ENCODE results near the gene RPL35A. TPM values are rescaled to one million over a fixed set of nuclear protein-coding genes. Genes with fewer than 3 reads are reported as not detected.
"Not testable (repeated sequence)": the region's sequence is repeated elsewhere in the genome, so short reads cannot be mapped to it uniquely, and the experiment has no call there.

Gene RPL35A
- polyA plus RNA-seq, 2 of the 4 experiments (the other 2 are of a cell fraction), result 930 to 1,060 TPM

GRCh38 chr3:197961582-197961945 lies 11.6 kb downstream of the RPL35A start:
- DNase-seq (ENCODE audit: low read depth in 1 of 2, low spot score in 1 of 2) (no peak), ATAC-seq (no peak), FAIRE-seq (no peak)
- no peak overlapping the region for H3K4me3 ChIP-seq
- H3K4me2 ChIP-seq, result no peak overlapping the region; the same call in 2 of the 3 replicates
- ChIA-PET POLR2A (no interaction called here), CTCF (interaction anchor here (1.1 kb wide), 1 partner anchor 9 kb away, joined by 3 read pairs; no protein-coding TSS in a partner anchor)
- 89% methylated on average over 9 of the region's 9 CpGs for WGBS (ENCODE audit: missing lambda C conversion rate)
- H3K9me3 ChIP-seq, result no peaks in the 10 kb centered on the region
- no peak overlapping the region for H3K27ac ChIP-seq
- peaks cover 10% of the 10 kb centered on the region; the same call in 2 of the 3 replicates for H3K4me1 ChIP-seq
- no peak for TF ChIP-seq E2F6 (IDR thresholded peaks at IDR 0.05; ENCODE audit: borderline replicate concordance, low read depth)

- peaks cover 10% of the 10 kb centered on the region; the same call in 2 of the 3 replicates for H3K4me1 ChIP-seq
- ATAC-seq (no peak), FAIRE-seq (no peak), DNase-seq (ENCODE audit: low read depth in 1 of 2, low spot score in 1 of 2) (no peak)
- H3K4me2 ChIP-seq, result no peak overlapping the region
- no peak overlapping the region for H3K27ac ChIP-seq
- WGBS (ENCODE audit: missing lambda C conversion rate), result 89% methylated on average over 5 of the region's 5 CpGs
- ChIA-PET POLR2A (no interaction called here), CTCF (no interaction called here)
- TF ChIP-seq NPAS2 (CRISPR knock-in tag; IDR thresholded peaks at IDR 0.05; ENCODE audit: borderline replicate concordance), result no peak
- TF ChIP-seq RARB (CRISPR knock-in tag; IDR thresholded peaks at IDR 0.05), result no peak
- no peak overlapping the region for H3K4me3 ChIP-seq
- no peaks in the 10 kb centered on the region for H3K9me3 ChIP-seq
Observed at GRCh38 chr3:197963019-197963637, 13.1 kb downstream of the RPL35A start.

DNA sequence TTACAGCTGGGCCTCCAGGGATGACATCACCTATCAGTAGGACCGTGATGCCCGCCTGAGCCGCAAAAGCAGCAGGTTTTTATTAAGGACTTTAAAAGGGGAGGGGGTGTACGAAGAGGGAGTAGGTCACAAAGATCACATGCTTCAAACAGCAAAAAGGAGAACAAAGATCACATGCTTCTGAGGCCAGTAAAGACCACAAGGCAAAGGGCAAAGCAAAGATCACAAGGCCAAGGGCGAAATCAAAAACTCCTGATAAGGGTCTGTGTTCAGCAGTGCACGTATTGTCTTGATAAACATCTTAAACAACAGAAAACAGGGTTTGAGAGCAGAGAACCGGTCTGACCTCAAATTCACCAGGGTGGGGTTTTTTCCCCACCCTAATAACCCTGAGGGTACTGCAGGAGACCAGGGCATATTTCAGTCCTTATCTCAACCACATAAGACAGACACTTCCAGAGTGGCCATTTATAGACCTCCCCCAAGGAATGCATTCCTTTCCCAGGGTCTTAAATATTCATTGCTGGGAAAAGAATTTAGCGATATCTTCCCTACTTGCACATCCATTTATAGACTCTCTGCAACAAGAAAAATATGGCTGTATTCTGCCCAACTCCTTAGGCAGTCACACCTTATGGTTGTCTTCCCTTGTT lies 17.5 kb downstream of the RPL35A start:
- H3K4me1 ChIP-seq; H3K4me2 ChIP-seq; FAIRE-seq; POLR2A ChIA-PET; H3K27ac ChIP-seq; H3K9me3 ChIP-seq; CTCF ChIA-PET; H3K4me3 ChIP-seq; ATAC-seq; DNase-seq (ENCODE audit: low read depth in 1 of 2, low spot score in 1 of 2): not testable (repeated sequence)
- 81% methylated on average over 8 of the region's 8 CpGs for WGBS (ENCODE audit: missing lambda C conversion rate)

DNA sequence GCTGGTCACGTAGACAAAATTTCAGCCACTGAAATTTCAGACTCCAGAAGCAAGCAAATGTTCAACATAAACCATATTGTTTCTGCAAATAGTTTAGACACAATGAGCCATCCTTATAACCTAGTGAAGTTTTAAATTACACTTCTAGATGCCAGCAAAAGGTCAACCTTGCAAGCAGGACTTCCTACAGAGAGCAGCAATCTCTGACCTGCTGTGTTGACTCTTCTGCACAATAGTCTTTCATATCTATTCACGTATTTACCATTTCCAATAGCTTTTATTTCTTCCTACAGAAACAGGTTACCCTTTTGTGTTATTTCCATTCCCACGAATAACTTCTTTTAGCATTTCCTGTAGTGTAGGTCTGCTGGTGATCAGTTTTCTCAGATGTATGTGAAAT lies 20.6 kb downstream of the RPL35A start:
- Histone ChIP-seq H3K4me1 (no peaks in the 10 kb centered on the region), H3K27ac (no peak overlapping the region), H3K9me3 (0 out of 3 replicates have a peak, but pooled peaks cover 4% of the 10 kb centered on the region), H3K4me2 (no peak overlapping the region), H3K4me3 (no peak overlapping the region)
- ChIA-PET CTCF (interaction anchor here (1.0 kb wide), 1 partner anchor 9 kb away, joined by 3 read pairs; no protein-coding TSS in a partner anchor), POLR2A (no interaction called here)
- DNase-seq (ENCODE audit: low read depth in 1 of 2, low spot score in 1 of 2) (no peak), ATAC-seq (no peak), FAIRE-seq (no peak)
- no peak for TF ChIP-seq TFCP2L1 (CRISPR knock-in tag; IDR thresholded peaks at IDR 0.05)
- TF ChIP-seq, protein P1, sequence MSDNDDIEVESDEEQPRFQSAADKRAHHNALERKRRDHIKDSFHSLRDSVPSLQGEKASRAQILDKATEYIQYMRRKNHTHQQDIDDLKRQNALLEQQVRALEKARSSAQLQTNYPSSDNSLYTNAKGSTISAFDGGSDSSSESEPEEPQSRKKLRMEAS (IDR thresholded peaks at IDR 0.05), result no peak
- TF ChIP-seq RARB (CRISPR knock-in tag; IDR thresholded peaks at IDR 0.05), result no peak
- no peak for TF ChIP-seq NFE2L2 (conservative IDR thresholded peaks at IDR 0.05; ENCODE audit: low read length)
- no peak for TF ChIP-seq EHF (CRISPR knock-in tag; IDR thresholded peaks at IDR 0.05)
- TF ChIP-seq HOXB13 (CRISPR knock-in tag; IDR thresholded peaks at IDR 0.05; ENCODE audit: low read depth), result no peak
- no peak for TF ChIP-seq FOSB (CRISPR knock-in tag; IDR thresholded peaks at IDR 0.05)
- TF ChIP-seq CEBPB (IDR thresholded peaks at IDR 0.05), result no peak
- TF ChIP-seq MYC (IDR thresholded peaks at IDR 0.05; ENCODE audit: borderline replicate concordance, low read length), result no peak
- no peak for TF ChIP-seq PHF8 (IDR thresholded peaks at IDR 0.05; ENCODE audit: borderline replicate concordance, low read depth)
- no peak for TF ChIP-seq RAD21 (conservative IDR thresholded peaks at IDR 0.05 in 1 of 2, IDR thresholded peaks at IDR 0.05 in 1 of 2)
- TF ChIP-seq CBX8 (IDR thresholded peaks at IDR 0.05), result no peak
- TF ChIP-seq BCL3 (IDR thresholded peaks at IDR 0.05), result no peak
- no peak for TF ChIP-seq BHLHE40 (IDR thresholded peaks at IDR 0.05; ENCODE audit: low read depth, low read length)
- WGBS (ENCODE audit: missing lambda C conversion rate), result 31% methylated on average over 3 of the region's 3 CpGs
